Camera-type eye (tissue), 1 donor: ENCODE measurements around the gene ABHD5. TPM values are rescaled to one million over a fixed set of nuclear protein-coding genes. Genes with fewer than 3 reads are reported as not detected.

Source experiments
- total RNA-seq: library from RNA; depleted of rRNA; stranded (reverse); fragments of >200 nt; gene quantifications from one replicate; pipeline ENCODE4 v1.2.3, GENCODE V29; 2014

Gene ABHD5
- 31.6 TPM for total RNA-seq

DNA sequence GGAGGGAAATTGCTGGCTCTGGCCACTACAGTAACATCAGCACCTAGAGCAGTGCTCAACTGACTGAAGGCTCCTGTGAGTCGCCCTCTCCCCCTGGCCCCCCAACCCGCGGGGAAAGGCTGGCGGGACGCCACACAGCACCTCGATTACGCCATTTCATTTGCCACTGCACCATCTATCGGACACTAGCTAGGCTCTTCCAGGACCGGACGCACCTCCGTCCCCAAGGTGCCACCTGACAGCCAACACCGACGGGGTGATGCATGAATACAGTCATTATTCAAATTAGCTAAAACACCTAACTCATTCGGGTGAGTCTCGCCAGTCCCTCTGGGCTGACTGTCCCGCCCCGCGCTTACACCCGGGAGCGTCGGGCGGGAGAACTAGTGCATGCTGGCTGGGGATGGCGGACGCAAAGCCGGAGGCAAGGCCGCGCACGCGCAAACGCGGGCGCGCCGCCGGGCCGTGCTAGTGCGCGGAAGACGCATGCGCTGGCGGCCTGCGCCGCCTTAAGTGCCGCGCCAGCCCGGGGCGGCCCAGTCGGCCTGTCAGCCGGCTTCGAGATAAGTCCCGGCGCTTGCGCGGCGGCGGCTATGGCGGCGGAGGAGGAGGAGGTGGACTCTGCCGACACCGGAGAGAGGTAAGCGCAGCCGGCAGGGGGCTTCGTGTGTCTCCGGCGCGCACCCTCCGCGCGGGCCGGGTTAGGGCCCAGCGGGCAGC, at the start of gene ABHD5:
TSS of gene ABHD5 (plus strand) at position 539 of the 720 bp plus-strand sequence. CDS start at position 594, 55 bp downstream.

Other genes with a start within 250 kb of the ABHD5 start
- 26.1 TPM for gene ANO10, start 68.9 kb upstream of the ABHD5 start, total RNA-seq